Activated gamma-delta T cell treated with Interleukin-2 at 50 U/mL for 16 hours (primary cell): ENCODE data around the gene NAPG.
"Not testable (repeated sequence)": the region's sequence is repeated elsewhere in the genome, so short reads cannot be mapped to it uniquely, and the experiment has no call there.

Source experiments
- DNase-seq: peaks from one replicate; pipeline ENCODE4 v3.0.0-alpha.2; 2020

NAPG gene

GRCh38 chr18:10590412-10590811 is 64.6 kb downstream of the NAPG start:
- no peak for DNase-seq

DNA sequence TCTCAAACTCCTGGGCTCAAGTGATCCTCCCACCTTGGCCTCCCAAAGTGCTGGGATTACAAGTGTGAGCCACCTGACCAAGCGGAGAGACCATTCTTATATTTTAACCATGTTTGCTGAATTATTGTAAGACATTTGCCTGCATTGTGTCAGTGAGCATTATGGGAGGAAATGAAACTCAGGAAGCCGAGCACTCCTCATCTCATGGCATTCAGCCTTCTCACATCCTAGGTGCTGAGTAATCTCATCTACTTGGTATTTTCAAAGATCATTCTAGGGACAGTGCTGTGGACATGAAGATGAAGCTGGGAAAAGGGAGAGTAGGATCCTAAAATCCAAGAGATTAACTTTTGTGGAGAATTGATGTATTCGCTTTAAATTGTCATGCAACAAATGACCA is 66.1 kb downstream of the NAPG start:
- DNase-seq = no peak

GRCh38 chr18:10593366-10594022 is 67.7 kb downstream of the NAPG start:
- not testable (repeated sequence) for DNase-seq

DNA sequence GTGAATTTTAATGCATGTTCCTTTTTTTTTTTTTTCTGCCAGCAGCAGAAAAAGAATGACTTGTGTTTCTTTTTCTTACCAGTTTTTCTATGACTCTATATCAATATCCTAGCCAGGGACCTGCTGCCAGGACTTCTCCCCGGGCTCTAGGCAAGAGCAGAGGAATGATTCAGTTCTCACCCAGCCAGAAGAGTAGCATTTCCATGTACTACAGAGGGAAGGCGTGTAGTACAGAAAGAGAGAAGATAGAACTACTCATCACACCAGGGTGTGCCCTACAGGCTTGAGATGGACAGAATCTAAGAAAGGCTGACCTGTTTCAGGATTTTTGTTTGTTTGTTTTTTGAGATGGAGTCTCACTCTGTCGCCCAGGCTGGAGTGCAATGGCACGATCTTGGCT is 70.1 kb downstream of the NAPG start:
- DNase-seq = not testable (repeated sequence)

DNA sequence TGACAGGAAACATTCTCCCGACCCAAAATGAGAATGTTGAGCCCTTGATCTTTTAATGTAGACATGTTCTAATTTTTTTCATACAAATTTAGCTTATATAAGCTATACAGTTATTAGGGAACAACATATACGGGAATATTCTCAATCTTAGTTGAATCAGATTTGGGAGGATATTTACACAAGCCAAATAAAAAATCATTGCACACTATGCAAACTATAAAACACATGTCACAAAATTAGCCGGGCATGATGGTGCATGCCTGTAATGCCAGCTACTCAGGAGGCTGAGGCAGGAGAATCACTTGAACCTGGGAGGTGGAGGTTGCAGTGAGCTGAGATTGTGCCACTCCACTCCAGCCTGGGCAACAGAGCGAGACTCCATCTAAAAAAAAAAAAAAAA is 71.9 kb downstream of the NAPG start:
- DNase-seq = not testable (repeated sequence)

- DNase-seq = not testable (repeated sequence)
Observed at GRCh38 chr18:10600701-10601100, 74.9 kb downstream of the NAPG start.
